Tibial artery (tissue), 4 donors: ENCODE measurements around the gene RANGRF.

ENCODE experiments used
- DNase-seq, 2 donors: peaks; one replicate each; pipeline ENCODE4 v3.0.0-alpha.2; 2019
- H3K27ac ChIP-seq, 2 donors: fragments of 200-600 bp; sonication (generic) in 1 of 2; 1 replicate in 1 of 2; 2 replicates in 1 of 2; pipeline ENCODE4 v1.5.1; 2018 to 2019; ENCODE audit warnings: mild to moderate bottlenecking in 1 of 2
- H3K27me3 ChIP-seq, 2 donors: fragments of 200-600 bp; sonication (generic) in 1 of 2; one replicate each; pipeline versions ENCODE4 v1.5.1 to v1.6.0; 2016 to 2019
- H3K36me3 ChIP-seq, 3 donors: fragments of 200-600 bp; sonication (generic) in 2 of 3; one replicate each; pipeline ENCODE4 v1.5.1; 2016 to 2019; ENCODE audit warnings: mild to moderate bottlenecking in 2 of 3
- H3K4me1 ChIP-seq, 4 donors: fragments of 200-600 bp; sonication (generic) in 2 of 4; 1 replicate in 3 of 4; 2 replicates in 1 of 4; pipeline ENCODE4 v1.5.1; 2016 to 2019
- H3K4me3 ChIP-seq, 2 donors: fragments of 200-600 bp; sonication (generic) in 1 of 2; 1 replicate in 1 of 2; 2 replicates in 1 of 2; pipeline ENCODE4 v1.5.1; 2018 to 2019; ENCODE audit warnings: mild to moderate bottlenecking in 2 of 2
- H3K9me3 ChIP-seq, 3 donors: fragments of 200-600 bp; sonication (generic) in 1 of 3; one replicate each; pipeline ENCODE4 v1.5.1; 2016 to 2019
- CTCF ChIP-seq, 2 experiments: fragments of 200-600 bp in 1 of 2; fragments of 450-650 bp in 1 of 2; IDR thresholded peaks; one replicate each; pipeline ENCODE4 v1.5.1; 2017 to 2019; ENCODE audit warnings: antibody characterized with exemption in 2 of 2, mild to moderate bottlenecking in 1 of 2, moderate library complexity in 1 of 2
- intact Hi-C: fragments of 100-400 bp; cut with DNase I; formaldehyde crosslinking; loops from one replicate; pipeline ENCODE4 v1.15.0; 2023; ENCODE audit warnings: low total_unique reads

Gene RANGRF

DNA sequence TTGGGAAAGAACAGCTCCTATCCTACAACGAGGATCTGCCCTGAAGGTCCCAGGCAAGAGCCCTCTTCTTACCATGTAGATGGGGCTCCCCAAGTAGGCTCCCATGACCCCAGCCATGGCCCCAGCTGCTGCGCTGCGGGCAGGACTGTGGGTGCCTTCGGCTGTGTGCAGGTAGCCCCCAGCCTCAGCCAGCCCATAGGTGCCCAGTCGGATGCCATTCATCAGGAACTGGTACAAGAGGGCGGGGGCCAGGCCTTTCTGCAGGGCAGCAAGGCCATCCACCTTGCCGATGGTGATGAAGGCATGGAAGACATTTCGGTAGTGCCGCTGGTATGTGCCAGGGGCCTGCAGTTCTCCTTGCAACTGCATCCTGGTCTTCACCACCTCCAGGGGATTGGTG, 5.9 kb downstream of the RANGRF start:
- Histone ChIP-seq H3K9me3 (no peaks in the 10 kb centered on the region), H3K36me3 (no peaks in the 10 kb centered on the region), H3K27me3 (no peaks in the 10 kb centered on the region), H3K4me1 (peaks cover 0 to 19% (median 11%) of the 10 kb centered on the region in 4 donors), H3K4me3 (no peak overlapping the region), H3K27ac (peak overlapping the region in 1 of 2 donors; percentile 84)
- no peak for DNase-seq
- TF ChIP-seq CTCF (IDR thresholded peaks at IDR 0.05) = no peak
- intact Hi-C loops = loop anchor here (5.0 to 10.0 kb wide), 2 partner anchors 47 to 100 kb away; partner anchors contain the start of genes BORCS6, CTC1 and PFAS

- intact Hi-C loops = loop anchor here (5.0 to 10.0 kb wide), 2 partner anchors 48 to 100 kb away; partner anchors contain the start of genes BORCS6, CTC1 and PFAS
- DNase-seq = no peak
Observed at GRCh38 chr17:8294814-8295316, 6.4 kb downstream of the RANGRF start.

DNA sequence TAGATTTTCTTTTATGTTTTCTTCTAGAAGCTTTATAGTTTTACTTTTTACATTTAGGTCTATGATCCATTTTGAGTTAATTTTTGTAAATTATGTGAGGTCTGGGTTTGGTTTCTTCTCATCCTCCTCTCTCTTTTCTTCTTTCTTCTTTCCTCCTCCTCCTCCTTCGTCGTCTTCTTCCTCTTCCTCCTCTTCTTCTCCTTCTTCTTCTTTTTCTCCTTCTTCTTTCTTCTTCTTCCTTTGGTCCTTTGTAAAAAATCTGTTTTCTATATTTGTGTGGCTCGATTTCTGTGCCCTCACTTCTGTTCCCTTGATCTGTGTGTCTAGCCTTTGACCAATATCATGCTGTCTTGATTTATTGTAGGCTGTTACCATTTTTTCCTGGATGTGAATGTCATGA, 11.8 kb downstream of the RANGRF start:
- no peaks in the 10 kb centered on the region for H3K9me3 ChIP-seq
- intact Hi-C loops = loop anchor here (10.0 kb wide), 1 partner anchor 185 kb away; the partner anchor contains the start of gene ALOXE3
- no peak for TF ChIP-seq CTCF (IDR thresholded peaks at IDR 0.05)
- peaks cover 0 to 3% (median 0%) of the 10 kb centered on the region in 4 donors for H3K4me1 ChIP-seq
- no peaks in the 10 kb centered on the region for H3K27me3 ChIP-seq
- DNase-seq = no peak
- no peak overlapping the region for H3K27ac ChIP-seq
- H3K36me3 ChIP-seq = no peaks in the 10 kb centered on the region
- H3K4me3 ChIP-seq = no peak overlapping the region

More at GRCh38 chr17:8294814-8295316, 6.4 kb downstream of the RANGRF start:
- no peak for TF ChIP-seq CTCF (IDR thresholded peaks at IDR 0.05)
- H3K4me3 ChIP-seq = peak overlapping the region; percentile 62 to 80
- no peaks in the 10 kb centered on the region for H3K9me3 ChIP-seq
- no peaks in the 10 kb centered on the region for H3K27me3 ChIP-seq
- H3K27ac ChIP-seq = peak overlapping the region; percentile 84
- H3K36me3 ChIP-seq = no peaks in the 10 kb centered on the region
- peaks cover 0 to 14% (median 7%) of the 10 kb centered on the region in 4 donors for H3K4me1 ChIP-seq

GRCh38 chr17:8300627-8301242, 12.3 kb downstream of the RANGRF start:
- Histone ChIP-seq H3K36me3 (no peaks in the 10 kb centered on the region), H3K4me1 (peaks cover 0 to under 1% (median 0%) of the 10 kb centered on the region in 4 donors), H3K27ac (no peak overlapping the region), H3K4me3 (no peak overlapping the region), H3K9me3 (no peaks in the 10 kb centered on the region), H3K27me3 (no peaks in the 10 kb centered on the region)
- intact Hi-C loops = loop anchor here (10.0 kb wide), 1 partner anchor 186 kb away; the partner anchor contains the start of gene ALOXE3
- TF ChIP-seq CTCF (IDR thresholded peaks at IDR 0.05) = peak; percentile 76 to 82
- DNase-seq = peak in 1 of 2 donors; percentile 50

DNA sequence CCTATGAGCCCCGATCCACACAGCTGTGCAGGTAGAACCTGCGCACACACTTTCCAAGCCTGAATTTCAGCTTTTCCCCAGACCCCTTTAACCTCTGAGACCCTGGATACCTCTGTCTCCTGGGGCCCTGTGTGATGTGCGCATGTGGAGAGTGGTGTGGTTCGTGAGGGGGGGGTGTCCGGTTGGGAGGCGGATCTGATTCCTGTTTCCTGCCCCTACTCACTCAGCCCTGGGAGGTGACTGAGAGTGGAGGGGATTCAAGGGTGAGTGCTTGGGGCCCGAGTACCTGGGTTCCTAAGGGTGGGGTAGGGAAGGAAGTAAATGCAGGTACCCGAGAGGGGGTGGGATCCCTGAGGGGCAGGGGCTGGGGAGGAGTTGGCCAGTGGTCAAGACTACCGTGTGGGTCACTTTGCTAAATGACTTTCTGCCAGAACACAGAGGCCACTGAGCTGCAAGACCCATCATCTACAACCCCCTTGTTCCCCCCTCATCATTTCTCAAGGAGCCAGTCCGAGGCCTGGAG, 22.2 kb downstream of the RANGRF start:
- Histone ChIP-seq H3K36me3 (no peaks in the 10 kb centered on the region), H3K9me3 (no peaks in the 10 kb centered on the region), H3K4me1 (peaks cover 0 to 12% (median 7%) of the 10 kb centered on the region in 4 donors), H3K27ac (no peak overlapping the region), H3K27me3 (peaks cover 0 to 50% of the 10 kb centered on the region in 2 donors), H3K4me3 (peak overlapping the region; percentile 5 to 16)
- no peak for DNase-seq
- intact Hi-C loops = loop anchor here (5.0 kb wide), 1 partner anchor 48 kb away; no protein-coding TSS in a partner anchor
- TF ChIP-seq CTCF (IDR thresholded peaks at IDR 0.05) = no peak
